GM12891 (cell line): ENCODE results near the gene PDHB.
"Not testable (repeated sequence)": the region's sequence is repeated elsewhere in the genome, so short reads cannot be mapped to it uniquely, and the experiment has no call there.

Experiments
- PAX5 ChIP-seq: IDR thresholded peaks from 2 replicates; pipeline ENCODE4 v1.6.1; 2011; ENCODE audit warnings: low read length, moderate library complexity, mild to moderate bottlenecking; ENCODE audit not compliant: insufficient read depth, severe bottlenecking
- POLR2A ChIP-seq: IDR thresholded peaks from 2 replicates; pipeline ENCODE4 v1.6.1; 2011; ENCODE audit warnings: low read depth, low read length, control low read depth
- POLR2AphosphoS5 ChIP-seq: IDR thresholded peaks from 2 replicates; pipeline ENCODE4 v1.6.1; 2011; ENCODE audit warnings: low read depth, low read length, control low read depth
- SPI1 ChIP-seq: IDR thresholded peaks from 2 replicates; pipeline ENCODE4 v1.6.1; 2011; ENCODE audit warnings: low read depth, low read length, control low read depth
- TAF1 ChIP-seq: IDR thresholded peaks from 2 replicates; pipeline ENCODE4 v1.6.1; 2011; ENCODE audit warnings: low read depth, low read length, control low read depth

- TF ChIP-seq POLR2AphosphoS5, POLR2A, SPI1, TAF1, PAX5: not testable (repeated sequence)
Measured at GRCh38 chr3:58437276-58437675, 3.6 kb upstream of the PDHB start.
